Hepatocyte (in vitro differentiated cells): ENCODE results near the gene F2.

Experiments used
- EZH2phosphoT487 ChIP-seq: fragments of 200-600 bp; sonication (generic); IDR thresholded peaks from one replicate; pipeline ENCODE4 v1.6.1; 2018; ENCODE audit warnings: antibody characterized with exemption, mild to moderate bottlenecking, low read depth, moderate library complexity; ENCODE audit not compliant: unreplicated experiment, severe bottlenecking
- TF ChIP-seq, protein P1 (sequence below): fragments of 200-600 bp; sonication (generic); IDR thresholded peaks from 2 replicates; pipeline ENCODE4 v1.5.1; 2016; ENCODE audit warnings: antibody characterized with exemption, mild to moderate bottlenecking; ENCODE audit not compliant: poor library complexity

DNA sequence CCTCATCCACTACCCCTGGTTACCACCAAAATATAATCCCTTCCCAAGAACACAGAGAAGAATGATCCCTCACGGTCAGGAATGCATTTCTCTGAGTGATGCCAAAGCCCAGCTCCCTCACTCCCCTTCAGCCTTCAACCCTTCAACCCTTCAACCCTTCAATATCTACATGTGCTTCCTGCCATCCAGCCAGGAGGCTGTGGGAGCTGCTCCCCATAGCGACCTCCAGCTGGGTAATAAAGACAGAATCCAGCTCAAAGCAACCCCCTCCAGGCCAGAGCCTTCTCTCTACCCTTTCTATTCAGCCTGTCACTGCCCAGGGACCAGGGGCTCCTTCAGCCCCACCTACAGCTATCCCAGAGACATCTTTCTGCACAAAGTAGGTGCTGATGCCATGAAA, 21.3 kb upstream of the F2 start:
- TF ChIP-seq, protein P1, sequence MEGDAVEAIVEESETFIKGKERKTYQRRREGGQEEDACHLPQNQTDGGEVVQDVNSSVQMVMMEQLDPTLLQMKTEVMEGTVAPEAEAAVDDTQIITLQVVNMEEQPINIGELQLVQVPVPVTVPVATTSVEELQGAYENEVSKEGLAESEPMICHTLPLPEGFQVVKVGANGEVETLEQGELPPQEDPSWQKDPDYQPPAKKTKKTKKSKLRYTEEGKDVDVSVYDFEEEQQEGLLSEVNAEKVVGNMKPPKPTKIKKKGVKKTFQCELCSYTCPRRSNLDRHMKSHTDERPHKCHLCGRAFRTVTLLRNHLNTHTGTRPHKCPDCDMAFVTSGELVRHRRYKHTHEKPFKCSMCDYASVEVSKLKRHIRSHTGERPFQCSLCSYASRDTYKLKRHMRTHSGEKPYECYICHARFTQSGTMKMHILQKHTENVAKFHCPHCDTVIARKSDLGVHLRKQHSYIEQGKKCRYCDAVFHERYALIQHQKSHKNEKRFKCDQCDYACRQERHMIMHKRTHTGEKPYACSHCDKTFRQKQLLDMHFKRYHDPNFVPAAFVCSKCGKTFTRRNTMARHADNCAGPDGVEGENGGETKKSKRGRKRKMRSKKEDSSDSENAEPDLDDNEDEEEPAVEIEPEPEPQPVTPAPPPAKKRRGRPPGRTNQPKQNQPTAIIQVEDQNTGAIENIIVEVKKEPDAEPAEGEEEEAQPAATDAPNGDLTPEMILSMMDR, result no peak
- TF ChIP-seq EZH2phosphoT487, result no peak
